Stomach (tissue), 9 donors: ENCODE measurements around the gene MTCH1. TPM values are rescaled to one million over a fixed set of nuclear protein-coding genes. Genes with fewer than 3 reads are reported as not detected.

Experiments
- DNase-seq, 2 donors: peaks; one replicate each; pipeline versions ENCODE4 v3.0.0 to v3.0.0-alpha.2; 2013 to 2019
- H3K27ac ChIP-seq, 5 donors: fragments of 200-600 bp in 4 of 5; sonication (generic) in 4 of 5; one replicate each; pipeline ENCODE4 v1.5.1; 2013 to 2019; ENCODE audit warnings: mild to moderate bottlenecking in 1 of 5, moderate library complexity in 1 of 5
- H3K27me3 ChIP-seq, 3 donors: fragments of 200-600 bp; sonication (generic); one replicate each; pipeline ENCODE4 v1.5.1; 2017 to 2019; ENCODE audit warnings: mixed run types in 1 of 3
- H3K36me3 ChIP-seq, 4 donors: fragments of 200-600 bp; sonication (generic); 1 replicate in 3 of 4; 2 replicates in 1 of 4; pipeline ENCODE4 v1.5.1; 2016 to 2019
- H3K4me1 ChIP-seq, 4 donors: fragments of 200-600 bp; sonication (generic); one replicate each; pipeline ENCODE4 v1.5.1; 2016 to 2019
- H3K4me3 ChIP-seq, 4 donors: fragments of 200-600 bp; sonication (generic) in 3 of 4; one replicate each; pipeline ENCODE4 v1.5.1; 2016 to 2019; ENCODE audit warnings: mild to moderate bottlenecking in 1 of 4
- H3K9me3 ChIP-seq, 4 donors: fragments of 200-600 bp; sonication (generic); one replicate each; pipeline ENCODE4 v1.5.1; 2016 to 2019
- EP300 ChIP-seq: sonication (generic); formaldehyde crosslinking; IDR thresholded peaks from one replicate; pipeline ENCODE4 v1.6.1; 2017; ENCODE audit warnings: antibody characterized with exemption
- POLR2A ChIP-seq, 4 donors: fragments of 450-650 bp; IDR thresholded peaks; one replicate each; pipeline ENCODE4 v1.6.1; 2016; ENCODE audit warnings: antibody characterized with exemption in 4 of 4, control low read depth in 2 of 4, mild to moderate bottlenecking in 1 of 4, moderate library complexity in 1 of 4
- POLR2AphosphoS5 ChIP-seq, 3 donors: sonication (generic); formaldehyde crosslinking; IDR thresholded peaks; one replicate each; pipeline ENCODE4 v1.6.1; 2016; ENCODE audit warnings: antibody characterized with exemption in 3 of 3
- WGBS, 5 donors: extraction: QIAGEN DNeasy Blood & Tissue Kit in 3 of 5; methylation state at CpG; one replicate each; pipeline versions ENCODE4 v1.1.5 to v1.1.7; 2013 to 2018; 5-methylcytosine and 5-hydroxymethylcytosine counted together
- intact Hi-C: fragments of 100-400 bp; cut with DNase I; formaldehyde crosslinking; loops from one replicate; pipeline ENCODE4 v1.15.1; 2023; ENCODE audit warnings: low total_unique reads
- polyA plus RNA-seq, 3 donors: library from polyadenylated mRNA; stranded (reverse); fragments of 200-250 nt; gene quantifications; one replicate each; pipeline ENCODE4 v1.2.3, GENCODE V29; 2013
- total RNA-seq, 5 donors: library from RNA; depleted of rRNA; stranded (reverse); fragments of >200 nt; gene quantifications; one replicate each; pipeline versions ENCODE4 v1.1.0 to v1.2.3, GENCODE V29; 2014 to 2016
- TF ChIP-seq, protein P1 (sequence below), 7 experiments: fragments of 450-650 bp in 4 of 7; fragments of 200-600 bp in 3 of 7; sonication (generic) in 3 of 7; IDR thresholded peaks; one replicate each; pipeline ENCODE4 v1.5.1; 2016 to 2019; ENCODE audit warnings: antibody characterized with exemption in 7 of 7, control low read depth in 2 of 7, mild to moderate bottlenecking in 1 of 7
- donor health status: healthy with polysubstance abuse.
- donor health status: Bipolar disorder and iron deficiency.
- donor health status: healthy.

MTCH1 gene
- total and polyA plus RNA-seq, 8 donors = 110 to 202 (median 148) TPM

DNA sequence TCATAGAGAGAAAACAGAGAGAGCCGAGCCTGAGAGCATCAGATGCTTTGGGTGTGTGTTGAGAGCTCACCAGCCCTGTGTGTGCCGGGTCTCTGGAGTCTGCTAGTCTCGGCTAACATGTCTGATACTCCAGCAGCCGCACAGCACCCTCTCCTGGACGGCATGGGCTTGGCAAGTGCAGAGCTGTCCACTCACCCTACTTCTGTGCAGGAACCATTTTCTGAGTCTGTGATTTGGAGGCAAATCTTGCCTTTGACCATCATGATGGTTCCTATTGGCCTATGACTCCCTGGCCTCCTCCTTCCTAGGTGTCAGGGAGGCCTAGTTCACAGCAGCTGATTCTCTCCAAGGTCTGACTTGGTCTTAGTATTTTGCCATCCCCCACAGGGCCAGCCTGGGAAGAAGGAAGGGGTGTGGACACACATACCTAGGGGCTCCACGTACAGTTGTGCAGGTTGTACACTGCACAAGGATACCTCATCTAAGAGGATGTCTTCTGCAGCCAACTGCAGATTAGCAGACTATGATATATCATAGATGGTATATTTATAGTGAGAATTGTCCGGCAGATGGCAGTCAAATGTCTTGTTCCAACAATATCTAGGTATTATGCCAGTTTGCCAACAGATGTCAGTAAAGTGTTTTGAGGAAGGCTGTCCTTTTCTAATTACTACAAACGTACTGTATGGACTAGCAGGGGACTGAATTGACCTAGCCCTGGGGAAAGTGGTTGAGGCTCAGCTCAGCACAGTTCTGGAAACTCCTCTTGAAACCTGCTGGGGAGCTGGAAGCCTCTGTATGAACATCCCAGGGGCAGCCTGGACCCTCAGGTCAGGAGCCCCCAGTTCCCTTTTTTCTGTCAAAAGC is 32.4 kb upstream of the MTCH1 start:
- peak overlapping the region in 4 of 5 donors; percentile 23 to 69 (median 34) for H3K27ac ChIP-seq
- intact Hi-C loops = loop anchor here (10.0 kb wide), 1 partner anchor 254 kb away; no protein-coding TSS in a partner anchor
- H3K4me3 ChIP-seq = no peak overlapping the region
- no peaks in the 10 kb centered on the region for H3K9me3 ChIP-seq
- no peaks in the 10 kb centered on the region for H3K36me3 ChIP-seq
- TF ChIP-seq POLR2A (IDR thresholded peaks at IDR 0.05) (no peak), EP300 (no peak), POLR2AphosphoS5 (IDR thresholded peaks at IDR 0.05) (peak in 1 of 3 donors; percentile 40)
- TF ChIP-seq, protein P1, sequence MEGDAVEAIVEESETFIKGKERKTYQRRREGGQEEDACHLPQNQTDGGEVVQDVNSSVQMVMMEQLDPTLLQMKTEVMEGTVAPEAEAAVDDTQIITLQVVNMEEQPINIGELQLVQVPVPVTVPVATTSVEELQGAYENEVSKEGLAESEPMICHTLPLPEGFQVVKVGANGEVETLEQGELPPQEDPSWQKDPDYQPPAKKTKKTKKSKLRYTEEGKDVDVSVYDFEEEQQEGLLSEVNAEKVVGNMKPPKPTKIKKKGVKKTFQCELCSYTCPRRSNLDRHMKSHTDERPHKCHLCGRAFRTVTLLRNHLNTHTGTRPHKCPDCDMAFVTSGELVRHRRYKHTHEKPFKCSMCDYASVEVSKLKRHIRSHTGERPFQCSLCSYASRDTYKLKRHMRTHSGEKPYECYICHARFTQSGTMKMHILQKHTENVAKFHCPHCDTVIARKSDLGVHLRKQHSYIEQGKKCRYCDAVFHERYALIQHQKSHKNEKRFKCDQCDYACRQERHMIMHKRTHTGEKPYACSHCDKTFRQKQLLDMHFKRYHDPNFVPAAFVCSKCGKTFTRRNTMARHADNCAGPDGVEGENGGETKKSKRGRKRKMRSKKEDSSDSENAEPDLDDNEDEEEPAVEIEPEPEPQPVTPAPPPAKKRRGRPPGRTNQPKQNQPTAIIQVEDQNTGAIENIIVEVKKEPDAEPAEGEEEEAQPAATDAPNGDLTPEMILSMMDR (IDR thresholded peaks at IDR 0.05) = peak in 5 of 7 experiments; percentile 73 to 91 (median 89)
- peaks cover 7 to 44% (median 18%) of the 10 kb centered on the region in 4 donors for H3K4me1 ChIP-seq
- DNase-seq = peak; percentile 94 to 96
- H3K27me3 ChIP-seq = no peaks in the 10 kb centered on the region
- 1 to 3% (median 2%) methylated on average over 8 of the region's 8 CpGs for WGBS, 5 donors

DNA sequence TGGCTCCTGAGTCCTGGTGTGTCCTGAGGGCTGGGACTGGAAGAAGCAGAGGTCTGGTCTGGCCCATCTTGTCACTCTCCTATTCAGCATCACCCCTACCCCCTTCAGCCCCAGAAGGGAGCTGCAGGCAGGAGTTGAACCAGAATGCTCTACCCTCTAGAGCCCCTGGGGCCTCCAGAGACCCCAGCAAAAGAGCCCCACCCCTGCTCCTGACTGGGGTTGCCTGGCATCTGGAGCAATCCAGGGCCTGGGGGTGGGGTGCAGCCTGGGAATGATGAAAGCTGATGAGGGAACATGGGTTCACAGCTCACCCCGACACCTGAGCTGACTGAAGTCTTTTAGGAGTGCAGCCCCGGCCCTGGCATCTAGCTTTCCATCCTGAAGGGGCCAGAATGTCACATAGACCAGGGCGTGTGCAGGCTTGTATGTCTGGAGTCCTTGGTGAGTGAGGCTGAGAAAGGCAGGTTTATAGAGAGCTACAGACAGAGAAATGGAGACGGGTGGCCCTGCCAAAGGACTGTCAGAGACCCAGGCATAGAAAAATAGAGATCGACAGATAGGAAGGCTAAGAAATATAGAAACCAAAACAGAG is 31.7 kb upstream of the MTCH1 start:
- Histone ChIP-seq H3K27me3 (no peaks in the 10 kb centered on the region), H3K36me3 (no peaks in the 10 kb centered on the region), H3K4me1 (peaks cover 0 to 36% (median 18%) of the 10 kb centered on the region in 4 donors), H3K9me3 (no peaks in the 10 kb centered on the region), H3K4me3 (no peak overlapping the region), H3K27ac (peak overlapping the region in 2 of 5 donors; percentile 36 to 69)
- DNase-seq = no peak
- TF ChIP-seq POLR2A (IDR thresholded peaks at IDR 0.05) (no peak), EP300 (no peak), POLR2AphosphoS5 (IDR thresholded peaks at IDR 0.05) (no peak)
- TF ChIP-seq, protein P1 (IDR thresholded peaks at IDR 0.05) = no peak
- WGBS, 5 donors = 46 to 64% (median 53%) methylated on average over 5 of the region's 5 CpGs
- intact Hi-C loops = loop anchor here (10.0 kb wide), 1 partner anchor 253 kb away; no protein-coding TSS in a partner anchor

DNA sequence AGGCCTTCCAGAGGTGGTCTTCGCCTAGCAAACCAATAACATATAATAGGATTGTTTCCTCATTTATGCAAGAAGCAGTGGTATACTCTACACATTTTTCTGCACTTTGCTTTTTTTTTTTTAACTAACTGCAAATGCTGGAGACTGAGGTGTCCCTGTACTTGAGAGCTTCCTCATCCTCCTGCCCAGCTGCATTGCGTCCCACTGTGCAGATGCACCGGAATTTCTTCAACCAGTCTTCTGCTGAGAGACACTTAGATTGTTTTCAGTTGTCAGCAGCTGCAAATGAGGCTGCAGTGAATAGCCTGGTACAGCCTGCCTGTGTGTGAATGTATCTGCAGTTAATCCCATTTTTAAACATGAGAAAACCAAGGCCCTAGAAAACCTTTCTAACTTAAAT is 31.0 kb upstream of the MTCH1 start:
- Histone ChIP-seq H3K27me3 (no peaks in the 10 kb centered on the region), H3K36me3 (no peaks in the 10 kb centered on the region), H3K4me1 (peaks cover 0 to 29% (median 18%) of the 10 kb centered on the region in 4 donors), H3K4me3 (no peak overlapping the region), H3K9me3 (no peaks in the 10 kb centered on the region), H3K27ac (peak overlapping the region in 1 of 5 donors; percentile 69)
- WGBS, 5 donors = 77 to 88% (median 84%) methylated on average over 3 of the region's 3 CpGs
- intact Hi-C loops = loop anchor here (10.0 kb wide), 1 partner anchor 252 kb away; no protein-coding TSS in a partner anchor
- no peak for DNase-seq
- TF ChIP-seq EP300 (no peak), POLR2AphosphoS5 (IDR thresholded peaks at IDR 0.05) (no peak), POLR2A (IDR thresholded peaks at IDR 0.05) (no peak)
- TF ChIP-seq, protein P1 (IDR thresholded peaks at IDR 0.05) = no peak

DNA sequence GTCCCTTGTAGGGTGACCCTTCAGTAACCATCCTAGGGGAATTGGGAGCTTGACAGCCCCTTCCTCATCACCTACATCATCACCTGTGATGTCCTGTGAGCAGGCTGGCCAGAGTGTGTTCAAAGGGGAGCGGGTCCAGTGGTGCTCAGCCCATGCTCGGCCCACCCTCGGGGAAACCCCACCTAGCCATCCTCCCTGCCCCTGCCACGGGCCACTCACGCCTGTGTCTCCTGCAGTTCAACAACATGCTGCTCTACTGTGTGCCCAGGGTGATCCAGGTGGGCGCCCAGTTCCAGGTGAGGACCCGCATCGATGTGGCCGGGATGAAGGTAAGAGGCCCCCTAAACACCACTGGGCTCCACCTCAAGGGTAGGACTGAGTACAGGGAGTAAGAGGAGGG is 29.5 kb upstream of the MTCH1 start:
- 84 to 98% (median 88%) methylated on average over 8 to 9 of the region's 9 CpGs for WGBS, 5 donors

More for the DNA sequence above, 29.5 kb upstream of the MTCH1 start:
- no peak for TF ChIP-seq EP300
- no peak for TF ChIP-seq POLR2AphosphoS5 (IDR thresholded peaks at IDR 0.05)
- TF ChIP-seq, protein P1 (IDR thresholded peaks at IDR 0.05) = no peak
- TF ChIP-seq POLR2A (IDR thresholded peaks at IDR 0.05) = no peak
- no peaks in the 10 kb centered on the region for H3K9me3 ChIP-seq
- H3K27me3 ChIP-seq = no peaks in the 10 kb centered on the region
- no peak for DNase-seq
- no peak overlapping the region for H3K27ac ChIP-seq
- no peaks in the 10 kb centered on the region for H3K36me3 ChIP-seq
- H3K4me1 ChIP-seq = peaks cover 0 to 26% (median 17%) of the 10 kb centered on the region in 4 donors
- no peak overlapping the region for H3K4me3 ChIP-seq
- intact Hi-C loops = loop anchor here (10.0 kb wide), 1 partner anchor 251 kb away; no protein-coding TSS in a partner anchor
